HG03280 (cell line): ENCODE measurements around the gene TECR.
"Not testable (repeated sequence)": the region's sequence is repeated elsewhere in the genome, so short reads cannot be mapped to it uniquely, and the experiment has no call there.

Source experiments
- ATAC-seq: cut with Tn5 transposase; IDR thresholded peaks from one replicate; pipeline ENCODE4 v1.9.1; 2021; ENCODE audit warnings: mild to moderate bottlenecking, moderate library complexity; ENCODE audit not compliant: unreplicated experiment

The TECR gene

GRCh38 chr19:14533450-14533849 lies 4.1 kb downstream of the TECR start:
- no peak for ATAC-seq

GRCh38 chr19:14536926-14537692 lies 7.7 kb downstream of the TECR start:
- ATAC-seq: no peak

GRCh38 chr19:14540741-14541525 lies 11.5 kb downstream of the TECR start:
- no peak for ATAC-seq

GRCh38 chr19:14541979-14542378 lies 12.6 kb downstream of the TECR start:
- ATAC-seq: not testable (repeated sequence)

- ATAC-seq: no peak
These were observed 13.4 kb downstream of the TECR start for GRCh38 chr19:14542711-14543328.

- ATAC-seq: no peak
These were observed 14.7 kb downstream of the TECR start for GRCh38 chr19:14544047-14544446.

GRCh38 chr19:14544977-14545715 lies 15.8 kb downstream of the TECR start:
- no peak for ATAC-seq

GRCh38 chr19:14545716-14546082 lies 16.3 kb downstream of the TECR start:
- ATAC-seq: no peak

GRCh38 chr19:14550201-14550754 lies 20.9 kb downstream of the TECR start:
- ATAC-seq: no peak

- not testable (repeated sequence) for ATAC-seq
These were observed 22.0 kb downstream of the TECR start for GRCh38 chr19:14551134-14552005.

- ATAC-seq: not testable (repeated sequence)
These were observed 22.6 kb downstream of the TECR start for GRCh38 chr19:14552006-14552360.

- no peak for ATAC-seq
These were observed 23.9 kb downstream of the TECR start for GRCh38 chr19:14553042-14553938.

- ATAC-seq: no peak
These were observed 24.5 kb downstream of the TECR start for GRCh38 chr19:14553939-14554243.

- no peak for ATAC-seq
These were observed 25.0 kb downstream of the TECR start for GRCh38 chr19:14554382-14554812.

- ATAC-seq: no peak
These were observed 26.7 kb downstream of the TECR start for GRCh38 chr19:14555918-14556661.

- ATAC-seq: peak; percentile 70
These were observed 27.3 kb downstream of the TECR start for GRCh38 chr19:14556662-14557188.

- ATAC-seq: no peak
These were observed 29.1 kb downstream of the TECR start for GRCh38 chr19:14558370-14559066.
